AG09309 (cell line): Measurements from ENCODE around the gene PRTFDC1.

Experiments used
- DNase-seq: peaks from one replicate; pipeline ENCODE4 v3.0.0-alpha.2; 2010; ENCODE audit warnings: low read depth
- H3K4me3 ChIP-seq: 2 replicates; pipeline ENCODE4 v1.5.1; 2011; ENCODE audit warnings: mild to moderate bottlenecking, low read depth, low read length, moderate library complexity; ENCODE audit not compliant: control insufficient read depth
- TF ChIP-seq, protein P1 (sequence below): IDR thresholded peaks from 2 replicates; pipeline ENCODE4 v1.5.1; 2011; ENCODE audit warnings: mild to moderate bottlenecking, low read depth, low read length, inconsistent platforms; ENCODE audit not compliant: insufficient read depth, control insufficient read depth; ENCODE audit errors: missing control alignments

PRTFDC1 gene

DNA sequence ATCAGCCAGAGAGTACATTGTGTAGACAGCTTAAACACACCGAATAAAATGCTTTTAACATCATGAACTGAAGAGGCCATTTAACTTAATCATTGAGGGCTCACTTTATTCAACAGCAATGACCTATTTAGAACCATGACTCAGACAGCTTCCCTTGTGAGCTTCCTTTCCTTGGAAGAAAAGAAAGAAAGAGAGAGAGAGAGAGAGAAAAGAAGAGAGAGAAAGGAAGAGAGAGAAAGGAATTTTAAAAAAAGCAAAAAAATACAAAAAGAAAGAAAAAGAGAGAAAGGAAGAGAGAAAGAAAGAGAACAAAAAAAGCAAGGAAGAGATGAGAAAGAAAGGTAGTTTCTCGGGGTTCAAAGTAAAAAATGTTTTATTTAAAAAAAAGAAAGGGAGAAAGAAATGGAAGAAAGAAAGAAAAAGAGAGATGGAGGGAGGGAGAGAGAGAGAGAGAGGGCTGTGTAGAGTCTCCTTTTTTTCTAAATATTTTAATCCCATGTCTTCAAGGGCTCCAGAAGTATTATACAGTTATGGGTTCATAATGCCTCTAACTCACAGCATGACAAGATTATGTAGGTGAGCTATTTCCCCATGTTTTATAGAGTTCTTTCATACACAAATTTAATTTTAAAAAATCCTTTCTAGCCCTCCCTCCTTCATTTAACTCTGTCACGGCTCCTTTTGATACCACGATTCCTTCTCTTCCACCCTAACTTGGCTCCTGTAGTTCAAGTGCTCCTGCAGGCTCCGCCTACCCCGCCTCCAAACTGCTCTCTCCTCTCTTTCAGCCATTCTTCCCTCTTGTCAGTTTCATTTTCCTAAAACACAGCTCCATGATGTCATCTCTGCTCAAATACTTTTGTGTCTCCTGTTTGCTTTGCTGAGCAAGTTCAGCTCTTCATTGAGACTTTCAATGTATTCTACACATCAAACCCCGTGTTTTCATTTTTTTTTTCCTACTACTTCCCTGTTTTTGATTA lies 85.5 kb downstream of the PRTFDC1 start:
- peak; percentile 21 for DNase-seq
- TF ChIP-seq, protein P1, sequence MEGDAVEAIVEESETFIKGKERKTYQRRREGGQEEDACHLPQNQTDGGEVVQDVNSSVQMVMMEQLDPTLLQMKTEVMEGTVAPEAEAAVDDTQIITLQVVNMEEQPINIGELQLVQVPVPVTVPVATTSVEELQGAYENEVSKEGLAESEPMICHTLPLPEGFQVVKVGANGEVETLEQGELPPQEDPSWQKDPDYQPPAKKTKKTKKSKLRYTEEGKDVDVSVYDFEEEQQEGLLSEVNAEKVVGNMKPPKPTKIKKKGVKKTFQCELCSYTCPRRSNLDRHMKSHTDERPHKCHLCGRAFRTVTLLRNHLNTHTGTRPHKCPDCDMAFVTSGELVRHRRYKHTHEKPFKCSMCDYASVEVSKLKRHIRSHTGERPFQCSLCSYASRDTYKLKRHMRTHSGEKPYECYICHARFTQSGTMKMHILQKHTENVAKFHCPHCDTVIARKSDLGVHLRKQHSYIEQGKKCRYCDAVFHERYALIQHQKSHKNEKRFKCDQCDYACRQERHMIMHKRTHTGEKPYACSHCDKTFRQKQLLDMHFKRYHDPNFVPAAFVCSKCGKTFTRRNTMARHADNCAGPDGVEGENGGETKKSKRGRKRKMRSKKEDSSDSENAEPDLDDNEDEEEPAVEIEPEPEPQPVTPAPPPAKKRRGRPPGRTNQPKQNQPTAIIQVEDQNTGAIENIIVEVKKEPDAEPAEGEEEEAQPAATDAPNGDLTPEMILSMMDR: no peak
- H3K4me3 ChIP-seq: no peak overlapping the region; the same call in 1 of the 2 replicates

DNA sequence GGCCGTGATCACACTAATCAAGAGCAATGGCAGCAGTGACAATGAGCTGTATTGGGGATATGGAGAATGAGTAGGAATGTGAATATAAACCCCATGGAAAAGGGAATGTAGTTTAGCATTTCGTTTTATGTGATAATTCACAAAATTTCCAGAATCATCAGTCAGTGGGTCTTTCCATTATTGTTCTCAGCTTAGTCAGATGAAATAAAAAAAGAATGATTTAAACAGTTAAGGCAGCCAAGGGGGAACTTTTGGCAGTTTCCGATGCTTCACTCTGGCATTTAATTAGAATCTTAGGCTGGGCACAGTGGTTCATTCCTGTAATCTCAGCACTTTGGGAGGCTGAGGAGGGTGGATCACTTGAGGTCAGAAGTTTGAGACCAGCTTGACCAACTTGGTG lies 86.6 kb downstream of the PRTFDC1 start:
- no peak overlapping the region for H3K4me3 ChIP-seq
- DNase-seq: no peak
- TF ChIP-seq, protein P1: no peak

- no peak overlapping the region for H3K4me3 ChIP-seq
- TF ChIP-seq, protein P1: no peak
- DNase-seq: no peak
Measured at GRCh38 chr10:24862589-24862988, 89.8 kb downstream of the PRTFDC1 start.

DNA sequence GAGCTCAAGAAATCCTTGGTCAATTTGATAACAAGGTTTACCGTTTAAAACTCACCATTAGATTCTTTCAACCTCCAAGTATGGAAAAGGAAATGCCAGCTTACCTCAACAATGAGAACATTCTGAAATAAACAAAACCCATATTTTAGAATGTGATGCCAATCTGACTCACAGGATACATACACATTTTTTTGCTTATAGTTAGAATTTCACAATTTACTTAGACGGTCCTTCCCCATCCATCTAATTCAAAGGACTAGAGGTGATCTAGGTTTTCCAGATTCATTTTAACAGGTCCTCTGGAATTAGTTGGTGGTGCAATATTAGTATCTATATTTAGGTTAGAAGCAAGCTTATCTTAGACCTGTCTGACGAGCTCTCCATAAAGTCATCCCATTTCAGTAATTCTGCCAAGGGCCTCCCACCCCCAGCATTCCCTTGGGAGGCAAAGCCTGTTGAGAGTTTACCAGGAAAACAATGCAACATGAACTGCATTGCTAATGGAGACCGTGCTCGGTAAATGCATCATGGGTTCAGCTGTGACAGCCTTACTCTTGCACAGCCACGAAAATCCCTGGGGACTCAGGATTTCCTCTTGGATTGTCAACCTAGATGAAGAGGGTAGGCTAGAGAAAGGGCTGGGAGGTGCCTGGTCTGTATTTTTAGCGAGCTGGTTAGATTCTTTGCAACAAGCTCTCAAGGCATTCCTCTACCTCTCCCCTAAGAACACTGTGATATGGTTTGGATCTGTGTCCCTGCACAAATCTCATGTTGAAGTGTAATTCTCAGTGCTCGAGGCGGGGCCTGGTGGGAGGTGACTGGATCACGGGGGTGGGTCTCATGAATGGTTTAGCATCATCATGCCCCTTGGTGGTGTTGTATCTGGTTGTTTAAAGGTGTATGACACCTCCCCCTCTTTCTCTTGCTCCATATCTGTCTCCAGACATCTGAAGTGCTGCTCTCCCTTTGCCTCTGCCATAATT lies 93.8 kb downstream of the PRTFDC1 start:
- peak; percentile 24 for DNase-seq

GRCh38 chr10:24857031-24857725 lies 95.2 kb downstream of the PRTFDC1 start:
- no peak for DNase-seq
- no peak overlapping the region for H3K4me3 ChIP-seq
- TF ChIP-seq, protein P1: no peak

More for the DNA sequence above, 93.8 kb downstream of the PRTFDC1 start:
- H3K4me3 ChIP-seq: no peak overlapping the region
- TF ChIP-seq, protein P1: no peak

DNA sequence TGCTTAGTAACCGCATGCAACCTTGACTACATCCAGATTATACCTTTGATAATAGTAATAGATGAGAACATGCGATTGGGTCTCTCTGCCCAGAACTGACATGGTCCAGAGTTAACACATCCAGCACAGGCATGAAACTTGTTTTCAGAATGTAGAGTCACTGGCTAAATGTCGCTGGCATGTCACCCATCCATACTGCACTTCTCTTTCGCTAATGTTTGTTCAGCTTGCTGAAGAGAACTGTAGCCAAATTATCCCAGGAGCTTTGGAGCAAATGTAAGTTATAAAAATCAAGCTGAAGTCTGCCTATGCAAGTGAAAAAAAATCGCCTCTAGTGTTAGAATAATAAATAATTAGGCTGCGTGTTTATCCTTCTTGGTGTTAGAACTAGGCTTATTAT lies 98.2 kb downstream of the PRTFDC1 start:
- TF ChIP-seq, protein P1: no peak
- DNase-seq: no peak
- H3K4me3 ChIP-seq: no peak overlapping the region
